ENCODE measurements around the gene JAZF1.

JAZF1 gene

DNA sequence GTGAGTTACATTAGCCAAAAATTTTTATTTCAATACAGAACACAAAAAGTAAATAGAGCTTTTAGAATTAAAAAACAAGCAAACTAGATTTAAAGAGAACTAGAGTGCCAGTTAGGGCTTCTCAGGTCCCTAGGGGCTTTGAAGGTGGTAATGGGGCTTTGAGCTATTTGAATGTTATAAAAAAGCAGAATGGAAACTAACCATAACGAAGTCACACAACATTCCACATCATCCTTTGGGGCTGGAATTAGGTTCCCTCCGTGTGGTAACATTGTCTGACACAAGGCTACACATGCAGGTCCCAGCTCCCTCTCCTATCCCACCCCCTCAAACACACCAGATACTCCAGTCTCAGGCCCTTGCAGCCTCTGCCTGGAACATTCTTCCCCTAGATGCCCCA lies 15.3 kb downstream of the JAZF1 start:
- DNase-seq, result no peak

GRCh38 chr7:28163949-28164348 lies 16.6 kb downstream of the JAZF1 start:
- DNase-seq, result no peak

DNA sequence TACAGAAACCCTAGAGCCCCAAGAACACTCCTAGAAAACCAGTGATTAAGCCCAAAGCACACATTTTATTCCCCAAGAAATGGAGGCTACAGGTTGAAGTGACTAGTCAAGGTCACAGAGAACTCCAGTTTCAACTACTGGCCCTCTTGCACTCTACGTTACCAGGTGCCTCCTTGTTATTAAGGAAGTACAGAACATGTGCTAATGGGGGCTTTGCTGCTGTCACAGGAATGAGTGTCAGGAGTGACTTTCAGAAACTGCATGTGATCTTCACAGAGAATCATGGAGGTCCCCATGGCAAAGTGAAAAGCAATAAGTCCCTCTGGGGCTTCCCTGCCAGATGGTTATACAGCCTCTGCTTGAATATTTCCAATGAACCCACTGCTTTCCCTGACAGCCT lies 19.3 kb downstream of the JAZF1 start:
- no peak for DNase-seq

GRCh38 chr7:28160551-28160991 lies 20.0 kb downstream of the JAZF1 start:
- no peak for DNase-seq

DNA sequence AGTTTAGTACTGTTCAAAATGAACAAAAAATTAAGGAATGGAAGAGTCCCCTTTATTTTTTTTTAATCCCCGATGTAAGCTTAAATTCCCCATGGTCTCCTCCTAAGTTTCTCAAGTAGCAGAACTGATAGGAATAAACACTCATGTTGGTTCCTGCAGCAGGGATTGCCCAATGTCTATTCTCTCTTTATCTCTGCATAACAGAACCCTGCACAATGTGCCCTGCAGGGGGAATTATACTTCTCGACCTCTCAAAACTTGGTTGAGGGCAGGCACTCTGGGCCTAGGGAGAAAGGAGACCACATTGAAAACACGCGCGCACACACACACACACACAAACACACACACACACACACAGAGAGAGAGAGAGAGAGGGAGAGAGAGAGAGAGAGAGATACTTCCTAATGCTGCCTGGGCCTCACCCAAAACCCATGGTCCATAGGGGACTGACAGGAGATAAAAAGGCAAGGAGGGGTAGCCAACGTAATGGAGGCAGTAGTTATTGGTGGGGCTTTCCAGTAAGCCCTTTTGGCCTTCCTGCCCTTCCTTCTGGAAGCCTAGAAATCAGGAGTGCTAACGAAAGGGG lies 22.7 kb downstream of the JAZF1 start:
- no peak for DNase-seq

- DNase-seq, result no peak
These were observed 23.4 kb downstream of the JAZF1 start for GRCh38 chr7:28157076-28157745.

- no peak for DNase-seq
These were observed 24.2 kb downstream of the JAZF1 start for GRCh38 chr7:28156401-28156800.

DNA sequence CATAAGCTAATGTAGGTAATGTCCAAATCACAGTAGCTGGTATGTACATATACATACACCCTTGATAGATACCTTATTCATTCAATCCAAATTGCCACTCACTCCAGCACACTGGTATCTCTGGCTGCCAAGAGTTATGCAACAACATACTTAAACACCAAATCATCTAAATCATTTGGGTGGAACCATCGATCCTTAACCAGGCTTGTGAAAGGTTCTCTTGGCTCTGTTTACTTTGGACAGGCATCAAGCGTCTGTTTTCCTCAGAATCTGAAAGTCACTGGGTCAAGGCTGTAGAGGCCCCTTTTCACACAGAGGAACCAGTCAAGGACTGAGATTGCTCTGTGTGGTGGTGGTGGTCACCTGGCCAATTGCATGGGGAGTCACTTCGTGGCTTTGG lies 24.6 kb downstream of the JAZF1 start:
- no peak for DNase-seq

DNA sequence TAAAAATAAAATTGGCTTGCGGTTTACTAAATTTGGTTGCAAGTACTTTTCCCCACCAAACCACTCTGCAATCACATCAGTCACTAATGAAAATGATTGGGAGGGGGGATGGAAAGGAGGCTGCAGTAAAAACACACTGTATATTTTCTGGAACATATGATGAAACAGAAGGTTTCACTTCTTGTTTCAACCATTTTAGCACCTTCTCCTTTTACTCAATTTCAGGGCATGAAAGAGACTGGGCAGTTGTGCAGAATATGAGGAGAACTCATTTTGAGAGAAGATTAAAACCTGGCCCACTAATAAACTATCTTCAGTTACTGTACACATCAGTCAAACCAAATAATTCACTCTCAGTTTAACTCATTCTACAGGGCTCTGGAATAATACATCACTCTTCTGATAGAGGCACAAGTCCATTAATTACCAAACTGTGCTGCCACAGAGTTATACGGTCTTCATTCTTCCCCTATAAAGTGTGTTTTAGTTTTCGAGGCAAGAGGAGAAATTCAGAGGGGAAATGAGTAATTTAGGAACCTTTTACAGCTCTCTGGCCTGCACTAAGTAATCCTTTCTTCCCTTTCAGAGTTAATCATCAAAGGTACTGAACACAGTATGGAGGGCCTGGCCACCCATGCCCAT lies 25.5 kb downstream of the JAZF1 start:
- no peak for DNase-seq

DNA sequence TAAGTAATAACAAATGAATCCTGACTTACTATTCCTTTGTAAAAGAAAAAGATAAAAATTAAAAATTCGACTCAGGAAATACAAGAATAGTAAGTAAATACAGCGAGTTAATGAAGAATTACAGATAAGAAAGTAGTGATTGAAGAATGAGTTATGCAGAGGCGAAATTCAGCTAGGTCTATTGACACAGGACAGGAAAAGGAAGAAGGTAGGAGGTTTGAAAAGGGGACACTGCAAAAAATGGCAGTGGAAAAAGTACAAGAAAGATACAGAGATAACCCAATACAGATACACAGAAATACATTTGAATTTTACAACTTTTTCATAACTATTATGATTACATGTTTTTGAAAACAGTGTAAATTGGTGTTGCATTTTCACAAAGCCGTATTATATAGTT lies 28.0 kb downstream of the JAZF1 start:
- DNase-seq, result no peak

DNA sequence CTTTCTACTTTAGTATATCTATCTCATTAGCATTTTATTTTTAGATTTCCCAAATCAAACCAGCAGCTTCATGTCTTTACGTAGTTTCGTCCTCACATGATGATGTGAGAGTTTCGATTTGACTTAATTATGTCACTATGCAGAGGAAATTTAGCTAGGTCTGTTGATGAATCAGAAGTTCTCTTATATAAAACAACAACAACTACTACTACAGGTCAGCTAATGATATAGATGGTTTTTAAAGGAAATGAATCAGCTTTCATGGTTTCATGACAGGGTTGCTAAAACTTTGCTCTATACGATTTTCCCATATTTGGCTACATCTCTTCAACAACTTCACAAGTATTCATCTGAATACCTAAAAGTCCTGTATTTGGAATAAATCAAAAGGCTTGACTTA lies 28.6 kb downstream of the JAZF1 start:
- no peak for DNase-seq

GRCh38 chr7:28149291-28150101 lies 31.1 kb downstream of the JAZF1 start:
- DNase-seq, result no peak

DNA sequence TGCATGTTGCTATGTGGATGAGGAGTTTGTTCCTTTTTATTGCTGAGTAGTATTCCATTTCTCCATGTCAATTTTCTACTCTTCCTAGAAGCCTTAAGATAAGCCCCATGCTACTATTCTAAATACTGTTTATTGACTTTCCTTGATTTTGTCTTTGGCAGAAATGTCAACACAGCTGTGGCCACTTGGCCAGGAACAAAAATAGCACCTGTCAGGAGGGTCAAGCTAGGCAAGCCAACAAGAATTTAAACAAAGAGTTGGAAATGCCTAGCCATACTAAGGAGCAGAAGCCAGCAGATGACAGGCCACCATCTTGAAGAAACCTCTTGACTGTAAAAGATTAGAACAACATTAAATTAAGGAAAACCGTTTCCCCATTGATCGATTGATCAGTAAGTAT lies 34.7 kb downstream of the JAZF1 start:
- DNase-seq, result no peak

GRCh38 chr7:28145090-28145626 lies 35.4 kb downstream of the JAZF1 start:
- no peak for DNase-seq

DNA sequence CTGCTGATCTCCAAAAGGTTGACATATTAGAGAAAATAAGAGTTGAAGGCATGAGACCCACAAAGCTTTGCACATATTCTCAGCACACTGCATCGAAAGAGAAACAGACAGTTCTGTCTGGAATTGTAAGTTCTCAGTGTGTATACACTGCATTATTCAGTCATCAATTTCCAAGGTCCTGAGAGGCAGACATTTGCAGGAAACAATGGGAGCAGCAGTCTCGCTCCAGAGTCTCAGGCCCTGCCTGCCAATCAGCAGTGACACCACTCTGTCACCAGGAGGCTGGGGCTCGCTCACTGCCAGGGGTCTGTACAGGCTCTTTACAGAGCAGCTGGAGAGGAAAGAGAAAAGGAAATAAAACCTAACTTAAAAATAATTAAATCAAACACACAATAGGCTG lies 36.3 kb downstream of the JAZF1 start:
- peak; percentile 68 for DNase-seq

- DNase-seq, result no peak
These were observed 37.9 kb downstream of the JAZF1 start for GRCh38 chr7:28142650-28143049.

DNA sequence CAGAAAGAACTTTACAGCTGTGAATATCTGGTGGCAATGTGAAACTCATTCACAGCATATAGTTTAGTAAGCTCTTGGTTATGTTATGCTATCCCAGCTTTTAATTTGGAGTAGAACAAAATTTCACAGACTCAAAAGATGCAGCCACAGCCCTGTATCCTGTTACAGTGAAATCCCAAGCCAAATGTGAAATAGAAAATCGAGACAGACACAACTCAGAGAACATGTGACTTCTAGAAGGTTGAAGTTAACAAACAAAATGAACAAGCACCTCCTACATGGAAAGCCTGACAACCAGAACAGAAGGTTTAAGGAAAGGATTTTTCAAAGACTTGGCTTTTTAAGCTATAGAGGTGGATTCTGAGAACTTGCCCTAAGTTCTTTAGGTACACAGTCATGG lies 39.6 kb downstream of the JAZF1 start:
- DNase-seq, result no peak

GRCh38 chr7:28138837-28139236 lies 41.8 kb downstream of the JAZF1 start:
- no peak for DNase-seq

DNA sequence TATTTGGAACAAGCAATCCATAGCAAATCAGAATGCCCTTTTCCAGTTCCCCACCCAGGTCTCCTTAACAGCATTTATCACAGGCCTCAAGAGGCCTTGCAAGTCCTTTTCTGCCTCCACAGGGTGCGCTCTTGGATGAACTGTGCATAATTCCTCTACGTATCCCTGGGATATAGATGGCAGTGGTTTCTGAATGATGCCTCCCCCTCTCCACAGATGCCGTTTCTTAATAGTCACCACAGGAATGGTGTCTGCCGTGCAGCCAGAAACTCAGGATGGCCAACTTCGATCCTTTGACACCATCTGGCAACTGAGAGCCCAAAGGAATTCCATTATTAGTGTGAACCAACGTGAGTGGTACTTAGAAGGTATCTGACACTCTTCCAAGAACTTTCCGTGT lies 43.1 kb downstream of the JAZF1 start:
- DNase-seq, result no peak

DNA sequence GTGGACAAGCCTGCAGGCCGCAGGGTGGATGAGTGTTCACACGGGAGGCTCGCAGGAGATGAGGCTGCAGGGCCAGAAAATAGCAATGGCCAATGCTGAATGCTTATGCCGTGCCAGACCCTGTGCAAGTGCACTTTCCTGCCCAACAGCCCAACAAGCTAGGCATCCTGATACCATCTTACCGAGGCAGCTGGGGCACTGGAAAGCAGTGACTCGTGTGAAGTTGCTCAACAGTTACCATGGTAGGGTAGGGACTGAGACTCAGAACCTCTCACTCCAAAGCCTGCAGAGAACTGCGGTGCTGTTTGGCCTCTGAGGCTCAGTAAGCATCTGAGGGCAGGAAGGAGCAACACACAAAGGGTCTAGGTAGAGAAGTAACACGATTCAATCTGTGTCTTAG lies 43.7 kb downstream of the JAZF1 start:
- no peak for DNase-seq

DNA sequence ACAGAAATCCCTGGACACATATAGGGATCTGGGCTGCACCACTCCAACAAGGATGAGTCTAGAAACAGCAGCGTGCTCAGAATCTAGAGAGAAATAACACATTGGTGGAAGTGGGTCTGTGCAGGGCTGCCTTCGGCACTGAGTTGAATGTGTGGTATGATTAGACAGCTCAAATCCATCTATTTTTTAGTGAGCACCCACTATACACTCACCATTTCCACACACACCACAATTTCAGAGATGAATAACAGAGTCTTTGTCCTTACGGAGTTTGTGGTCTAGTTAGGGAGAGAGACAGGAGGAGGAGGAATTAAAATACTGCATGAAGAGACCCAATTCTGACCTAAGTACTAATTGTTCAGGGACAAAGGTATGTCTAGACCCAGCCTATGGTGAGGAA lies 44.2 kb downstream of the JAZF1 start:
- DNase-seq, result no peak

GRCh38 chr7:28135760-28136159 lies 44.8 kb downstream of the JAZF1 start:
- no peak for DNase-seq

- no peak for DNase-seq
These were observed 45.3 kb downstream of the JAZF1 start for GRCh38 chr7:28135315-28135714.
